KMS-11 (cell line): ENCODE measurements around the gene GRK3.

Source experiments
- H2AFZ ChIP-seq: fragments of 200-600 bp; sonication (generic); 2 replicates; pipeline ENCODE4 v1.6.1; 2016; ENCODE audit warnings: antibody characterized with exemption, mixed run types, low read depth
- H3K27ac ChIP-seq: fragments of 200-600 bp; sonication (generic); 2 replicates; pipeline ENCODE4 v1.6.1; 2016; ENCODE audit warnings: mild to moderate bottlenecking, mixed run types
- H3K27me3 ChIP-seq: fragments of 200-600 bp; sonication (generic); 2 replicates; pipeline ENCODE4 v1.6.1; 2017; ENCODE audit warnings: mild to moderate bottlenecking, low read depth, mixed run types, moderate library complexity; ENCODE audit not compliant: insufficient read depth
- H3K36me3 ChIP-seq: fragments of 200-600 bp; sonication (generic); 2 replicates; pipeline ENCODE4 v1.6.1; 2017; ENCODE audit warnings: mild to moderate bottlenecking, mixed run types; ENCODE audit not compliant: insufficient read depth
- H3K4me1 ChIP-seq: fragments of 200-600 bp; sonication (generic); 2 replicates; pipeline ENCODE4 v1.6.1; 2016; ENCODE audit warnings: mild to moderate bottlenecking, low read depth, mixed run types; ENCODE audit not compliant: poor library complexity, severe bottlenecking
- H3K4me2 ChIP-seq: fragments of 200-600 bp; sonication (generic); 2 replicates; pipeline ENCODE4 v1.7.0; 2016; ENCODE audit warnings: mild to moderate bottlenecking, mixed run types
- H3K4me3 ChIP-seq: fragments of 200-600 bp; sonication (generic); IDR thresholded peaks from 2 replicates; pipeline ENCODE4 v1.6.1; 2017; ENCODE audit warnings: low read depth, low read length, mixed read lengths; ENCODE audit not compliant: insufficient read depth
- H3K79me2 ChIP-seq: fragments of 200-600 bp; sonication (generic); 2 replicates; pipeline ENCODE4 v1.6.1; 2016; ENCODE audit warnings: low read depth, mixed run types; ENCODE audit not compliant: insufficient read depth
- H3K9ac ChIP-seq: fragments of 200-600 bp; sonication (generic); 2 replicates; pipeline ENCODE4 v1.6.1; 2016; ENCODE audit warnings: mild to moderate bottlenecking, mixed run types
- H4K20me1 ChIP-seq: fragments of 200-600 bp; sonication (generic); 2 replicates; pipeline ENCODE4 v1.6.1; 2016; ENCODE audit warnings: mild to moderate bottlenecking, mixed run types; ENCODE audit not compliant: insufficient read depth
- TF ChIP-seq, protein P1 (sequence below): fragments of 200-600 bp; sonication (generic); conservative IDR thresholded peaks from 2 replicates; pipeline ENCODE4 v1.6.1; 2017; ENCODE audit warnings: low read depth, mild to moderate bottlenecking, antibody characterized with exemption, low read length, moderate library complexity, mixed read lengths

Gene GRK3

DNA sequence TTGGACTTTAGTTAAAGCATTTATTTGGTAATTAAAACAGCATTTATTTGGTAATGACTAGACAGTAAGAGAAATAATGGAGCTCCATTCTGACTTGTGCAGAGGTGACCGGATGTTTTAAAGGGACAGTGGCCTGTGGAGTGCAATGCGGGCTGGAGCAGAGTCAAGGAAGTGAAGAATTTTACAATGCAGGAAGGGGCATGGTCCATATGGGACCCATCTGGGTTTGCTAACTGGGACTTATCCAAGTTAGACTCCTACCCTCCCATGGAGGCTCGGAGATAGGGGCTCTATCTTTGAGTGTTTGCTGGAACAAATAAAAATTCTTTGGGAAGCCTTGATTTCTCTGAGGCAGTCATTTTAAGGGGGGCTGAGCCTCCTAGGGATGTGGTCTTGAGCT is 117.6 kb downstream of the GRK3 start:
- TF ChIP-seq, protein P1, sequence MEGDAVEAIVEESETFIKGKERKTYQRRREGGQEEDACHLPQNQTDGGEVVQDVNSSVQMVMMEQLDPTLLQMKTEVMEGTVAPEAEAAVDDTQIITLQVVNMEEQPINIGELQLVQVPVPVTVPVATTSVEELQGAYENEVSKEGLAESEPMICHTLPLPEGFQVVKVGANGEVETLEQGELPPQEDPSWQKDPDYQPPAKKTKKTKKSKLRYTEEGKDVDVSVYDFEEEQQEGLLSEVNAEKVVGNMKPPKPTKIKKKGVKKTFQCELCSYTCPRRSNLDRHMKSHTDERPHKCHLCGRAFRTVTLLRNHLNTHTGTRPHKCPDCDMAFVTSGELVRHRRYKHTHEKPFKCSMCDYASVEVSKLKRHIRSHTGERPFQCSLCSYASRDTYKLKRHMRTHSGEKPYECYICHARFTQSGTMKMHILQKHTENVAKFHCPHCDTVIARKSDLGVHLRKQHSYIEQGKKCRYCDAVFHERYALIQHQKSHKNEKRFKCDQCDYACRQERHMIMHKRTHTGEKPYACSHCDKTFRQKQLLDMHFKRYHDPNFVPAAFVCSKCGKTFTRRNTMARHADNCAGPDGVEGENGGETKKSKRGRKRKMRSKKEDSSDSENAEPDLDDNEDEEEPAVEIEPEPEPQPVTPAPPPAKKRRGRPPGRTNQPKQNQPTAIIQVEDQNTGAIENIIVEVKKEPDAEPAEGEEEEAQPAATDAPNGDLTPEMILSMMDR, result no peak

DNA sequence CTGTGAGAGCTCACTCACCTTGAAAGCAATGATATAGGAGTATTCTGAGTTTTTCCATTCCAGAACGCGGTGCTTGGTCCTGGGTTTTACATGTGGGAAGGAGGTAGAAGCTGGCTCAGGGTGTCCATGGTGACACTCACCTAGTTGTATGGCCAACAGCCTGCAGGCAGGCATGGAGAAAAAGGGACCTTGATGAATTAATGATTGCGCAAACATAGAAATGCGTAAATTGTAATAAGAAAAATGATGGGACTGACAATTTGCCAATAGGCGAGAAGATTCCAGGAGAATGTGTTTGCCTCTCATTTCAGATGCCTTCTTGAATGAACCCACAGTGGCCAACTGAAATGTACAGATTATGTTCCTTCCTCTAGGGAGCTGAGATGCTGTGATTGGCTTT is 124.2 kb downstream of the GRK3 start:
- Histone ChIP-seq H3K36me3 (no peaks in the 10 kb centered on the region), H3K27ac (no peak overlapping the region), H3K79me2 (no peaks in the 10 kb centered on the region), H3K27me3 (no peaks in the 10 kb centered on the region), H3K4me1 (no peaks in the 10 kb centered on the region), H3K4me2 (no peak overlapping the region), H3K4me3 (no peak overlapping the region), H2AFZ (no peak overlapping the region), H3K9ac (no peak overlapping the region), H4K20me1 (no peaks in the 10 kb centered on the region)
- TF ChIP-seq, protein P1, result no peak

More for the DNA sequence above, 117.6 kb downstream of the GRK3 start:
- H2AFZ ChIP-seq, result no peak overlapping the region
- H3K79me2 ChIP-seq, result no peaks in the 10 kb centered on the region
- no peaks in the 10 kb centered on the region for H4K20me1 ChIP-seq
- no peak overlapping the region for H3K4me2 ChIP-seq
- H3K27me3 ChIP-seq, result no peaks in the 10 kb centered on the region
- no peaks in the 10 kb centered on the region for H3K36me3 ChIP-seq
- no peak overlapping the region for H3K4me3 ChIP-seq
- H3K9ac ChIP-seq, result no peak overlapping the region
- H3K27ac ChIP-seq, result no peak overlapping the region
- H3K4me1 ChIP-seq, result no peaks in the 10 kb centered on the region

DNA sequence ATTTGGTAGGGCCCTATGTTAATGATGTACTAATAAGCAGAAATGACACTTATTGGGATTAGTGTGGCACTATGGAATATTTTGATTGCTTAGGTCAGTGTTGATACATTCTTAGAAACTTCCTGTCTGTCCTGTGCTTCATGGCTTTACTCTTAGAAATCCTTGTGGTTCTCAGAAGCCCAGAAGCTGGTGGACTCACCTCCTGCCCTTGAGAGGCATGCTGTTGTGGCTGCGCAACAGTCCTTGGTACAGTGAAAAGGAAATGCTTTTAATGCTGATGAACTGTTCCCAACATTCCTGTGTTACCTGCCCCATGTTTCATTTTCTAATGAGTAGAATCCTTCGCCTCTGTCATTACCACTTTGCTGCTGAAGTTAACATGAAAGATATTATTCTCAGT is 125.2 kb downstream of the GRK3 start:
- no peaks in the 10 kb centered on the region for H4K20me1 ChIP-seq
- H3K9ac ChIP-seq, result no peak overlapping the region
- no peak overlapping the region for H3K4me2 ChIP-seq
- H3K4me3 ChIP-seq, result no peak overlapping the region
- no peaks in the 10 kb centered on the region for H3K27me3 ChIP-seq
- no peak overlapping the region for H2AFZ ChIP-seq
- H3K27ac ChIP-seq, result no peak overlapping the region
- TF ChIP-seq, protein P1, result no peak
- no peaks in the 10 kb centered on the region for H3K36me3 ChIP-seq
- H3K4me1 ChIP-seq, result no peaks in the 10 kb centered on the region
- H3K79me2 ChIP-seq, result no peaks in the 10 kb centered on the region

DNA sequence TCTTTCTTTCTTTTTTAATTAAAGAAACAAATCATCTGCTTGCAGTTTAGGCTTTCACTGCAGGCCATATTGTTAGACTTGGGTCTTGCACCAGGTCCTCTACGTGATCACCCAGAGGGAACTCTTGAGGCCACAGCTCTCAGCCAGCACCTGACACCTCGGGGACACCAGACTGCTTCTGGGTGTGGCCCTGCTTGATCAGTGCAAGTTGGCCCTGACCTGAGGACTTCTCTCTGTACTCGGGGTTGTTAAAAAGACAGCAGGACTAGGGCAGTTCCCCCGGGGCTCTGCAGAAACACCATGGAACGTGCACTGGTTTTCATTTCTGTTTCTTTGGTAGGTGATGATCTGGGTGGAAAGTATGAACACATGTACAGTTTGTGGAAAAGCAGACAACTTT is 126.3 kb downstream of the GRK3 start:
- no peak overlapping the region for H3K4me2 ChIP-seq
- no peak overlapping the region for H3K9ac ChIP-seq
- no peak overlapping the region for H2AFZ ChIP-seq
- H3K27ac ChIP-seq, result no peak overlapping the region
- H3K79me2 ChIP-seq, result no peaks in the 10 kb centered on the region
- H4K20me1 ChIP-seq, result no peaks in the 10 kb centered on the region
- TF ChIP-seq, protein P1, result no peak
- H3K4me3 ChIP-seq, result no peak overlapping the region
- no peaks in the 10 kb centered on the region for H3K4me1 ChIP-seq
- H3K36me3 ChIP-seq, result no peaks in the 10 kb centered on the region
- no peaks in the 10 kb centered on the region for H3K27me3 ChIP-seq
